22Rv1 (cell line): Measurements from ENCODE around the gene TMEM244.

ENCODE experiments used
- H3K27ac ChIP-seq: fragments of 450-650 bp; 2 replicates; pipeline ENCODE4 v1.5.1; 2017
- ZFX ChIP-seq: fragments of 450-650 bp; IDR thresholded peaks from 2 replicates; pipeline ENCODE4 v1.6.1; 2017; ENCODE audit warnings: antibody characterized with exemption, borderline replicate concordance
- TF ChIP-seq, protein P1 (sequence below): fragments of 450-650 bp; IDR thresholded peaks from 2 replicates; pipeline ENCODE4 v1.5.1; 2017; ENCODE audit warnings: mild to moderate bottlenecking

TMEM244 gene

DNA sequence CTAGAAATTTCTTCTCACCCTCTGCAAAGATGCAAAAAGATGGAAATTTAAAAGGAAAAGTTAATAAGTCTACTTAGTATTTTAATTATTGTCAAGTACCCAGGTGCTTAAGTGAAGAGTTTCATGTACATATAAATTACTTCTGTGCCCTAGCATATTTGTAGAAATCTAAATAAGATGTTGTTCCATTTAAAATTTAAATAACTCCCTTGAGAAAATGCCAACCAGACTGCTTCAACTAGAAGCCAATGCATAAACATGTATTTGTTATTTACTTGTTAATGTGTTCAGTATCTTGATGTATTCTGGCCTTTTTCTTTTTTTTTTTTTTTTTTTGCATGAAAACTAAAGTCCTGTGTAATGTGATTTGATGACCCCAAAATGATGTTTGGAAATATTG, 6.3 kb upstream of the TMEM244 start:
- TF ChIP-seq ZFX: no peak
- TF ChIP-seq, protein P1, sequence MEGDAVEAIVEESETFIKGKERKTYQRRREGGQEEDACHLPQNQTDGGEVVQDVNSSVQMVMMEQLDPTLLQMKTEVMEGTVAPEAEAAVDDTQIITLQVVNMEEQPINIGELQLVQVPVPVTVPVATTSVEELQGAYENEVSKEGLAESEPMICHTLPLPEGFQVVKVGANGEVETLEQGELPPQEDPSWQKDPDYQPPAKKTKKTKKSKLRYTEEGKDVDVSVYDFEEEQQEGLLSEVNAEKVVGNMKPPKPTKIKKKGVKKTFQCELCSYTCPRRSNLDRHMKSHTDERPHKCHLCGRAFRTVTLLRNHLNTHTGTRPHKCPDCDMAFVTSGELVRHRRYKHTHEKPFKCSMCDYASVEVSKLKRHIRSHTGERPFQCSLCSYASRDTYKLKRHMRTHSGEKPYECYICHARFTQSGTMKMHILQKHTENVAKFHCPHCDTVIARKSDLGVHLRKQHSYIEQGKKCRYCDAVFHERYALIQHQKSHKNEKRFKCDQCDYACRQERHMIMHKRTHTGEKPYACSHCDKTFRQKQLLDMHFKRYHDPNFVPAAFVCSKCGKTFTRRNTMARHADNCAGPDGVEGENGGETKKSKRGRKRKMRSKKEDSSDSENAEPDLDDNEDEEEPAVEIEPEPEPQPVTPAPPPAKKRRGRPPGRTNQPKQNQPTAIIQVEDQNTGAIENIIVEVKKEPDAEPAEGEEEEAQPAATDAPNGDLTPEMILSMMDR: no peak
- H3K27ac ChIP-seq: no peak overlapping the region

GRCh38 chr6:129866688-129867087, 5.6 kb upstream of the TMEM244 start:
- TF ChIP-seq ZFX: no peak
- TF ChIP-seq, protein P1: no peak
- no peak overlapping the region for H3K27ac ChIP-seq

- no peak overlapping the region for H3K27ac ChIP-seq
- TF ChIP-seq, protein P1: no peak
Measured at GRCh38 chr6:129866256-129866655, 5.1 kb upstream of the TMEM244 start.

DNA sequence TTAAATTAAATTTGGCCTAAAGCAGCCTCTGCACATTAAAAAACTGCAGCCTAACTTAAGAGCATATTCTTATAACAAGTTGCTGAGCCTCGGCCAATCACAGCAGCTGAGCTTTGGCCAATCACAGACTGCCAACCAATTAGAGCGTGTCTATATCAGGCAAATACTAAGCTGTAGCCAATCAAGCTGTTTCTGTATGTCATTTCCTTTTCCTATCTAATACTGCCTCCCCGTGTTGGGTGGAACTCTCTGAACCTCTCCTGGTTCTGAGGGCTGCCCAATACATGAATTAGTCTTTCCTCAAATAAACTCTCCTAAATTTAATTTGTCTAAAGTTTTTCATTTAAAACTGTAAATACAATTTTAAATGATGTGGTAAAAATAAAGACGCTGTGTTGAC, 3.9 kb upstream of the TMEM244 start:
- no peak for TF ChIP-seq ZFX
- TF ChIP-seq, protein P1: no peak

GRCh38 chr6:129863664-129864063, 2.5 kb upstream of the TMEM244 start:
- TF ChIP-seq, protein P1: no peak
- H3K27ac ChIP-seq: no peak overlapping the region

More for the DNA sequence above, 3.9 kb upstream of the TMEM244 start:
- H3K27ac ChIP-seq: no peak overlapping the region

- no peak overlapping the region for H3K27ac ChIP-seq
- no peak for TF ChIP-seq ZFX
- TF ChIP-seq, protein P1: no peak
Measured at GRCh38 chr6:129859524-129859923, 1.6 kb downstream of the TMEM244 start.

DNA sequence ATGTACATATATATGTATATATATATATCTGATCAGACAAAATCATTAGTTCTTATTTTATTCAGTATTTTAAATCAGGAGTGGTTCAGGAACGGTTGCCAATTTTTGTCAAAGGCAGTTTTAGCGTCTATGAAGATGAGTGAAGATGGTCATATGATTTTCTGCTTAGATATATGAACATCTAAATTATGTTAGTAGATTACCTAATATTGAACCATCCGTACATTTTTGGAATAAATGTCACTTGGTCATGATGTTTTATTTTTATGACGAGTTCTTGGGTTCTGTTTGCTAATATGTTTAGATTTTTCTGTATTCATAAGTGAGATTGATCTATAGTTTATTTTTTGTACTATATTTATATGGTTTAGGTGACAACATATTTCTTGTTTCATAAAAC, 3.3 kb downstream of the TMEM244 start:
- TF ChIP-seq, protein P1: no peak
- no peak for TF ChIP-seq ZFX
- no peak overlapping the region for H3K27ac ChIP-seq
